H9 (cell line): Measurements from ENCODE around the gene ZDHHC12. TPM values are rescaled to one million over a fixed set of nuclear protein-coding genes. Genes with fewer than 3 reads are reported as not detected.

Experiments
- DNase-seq: peaks from one replicate; pipeline ENCODE4 v3.0.0-alpha.2; 2017
- H2AFZ ChIP-seq: one replicate; pipeline ENCODE4 v1.6.1; 2013; ENCODE audit warnings: mild to moderate bottlenecking, low read length, control low read depth, moderate library complexity
- H2AK5ac ChIP-seq: 2 replicates; pipeline ENCODE4 v1.6.1; 2013; ENCODE audit warnings: low read length, control low read depth, mixed read lengths; ENCODE audit not compliant: insufficient read length
- H2BK120ac ChIP-seq: one replicate; pipeline ENCODE4 v1.6.1; 2013; ENCODE audit warnings: low read depth, mild to moderate bottlenecking, low read length, control low read depth, inconsistent platforms; ENCODE audit not compliant: poor library complexity, severe bottlenecking
- H2BK12ac ChIP-seq: 2 replicates; pipeline ENCODE4 v1.6.1; 2013; ENCODE audit warnings: low read length, control low read depth, mixed read lengths, low read depth; ENCODE audit not compliant: insufficient read length
- H2BK15ac ChIP-seq: 2 replicates; pipeline ENCODE4 v1.6.1; 2013; ENCODE audit warnings: low read depth, low read length, control low read depth
- H2BK20ac ChIP-seq: one replicate; pipeline ENCODE4 v1.6.1; 2013; ENCODE audit warnings: low read depth, mild to moderate bottlenecking, low read length, control low read depth, inconsistent platforms; ENCODE audit not compliant: poor library complexity, severe bottlenecking
- H2BK5ac ChIP-seq: 2 replicates; pipeline ENCODE4 v1.6.1; 2013; ENCODE audit warnings: low read length, control low read depth, mixed read lengths; ENCODE audit not compliant: insufficient read length
- H3K14ac ChIP-seq: 2 replicates; pipeline ENCODE4 v1.6.1; 2013; ENCODE audit warnings: low read length, control low read depth; ENCODE audit not compliant: insufficient read depth
- H3K18ac ChIP-seq: 2 replicates; pipeline ENCODE4 v1.6.1; 2013; ENCODE audit warnings: low read depth, mild to moderate bottlenecking, mixed read lengths, low read length, control low read depth; ENCODE audit not compliant: insufficient read length
- H3K23ac ChIP-seq: 2 replicates; pipeline ENCODE4 v1.6.1; 2013; ENCODE audit warnings: low read length, control low read depth, mixed read lengths, low read depth; ENCODE audit not compliant: insufficient read length
- H3K23me2 ChIP-seq: 2 replicates; pipeline ENCODE4 v1.6.1; 2013; ENCODE audit warnings: low read depth, mild to moderate bottlenecking, mixed read lengths, low read length, control low read depth; ENCODE audit not compliant: insufficient read length, poor library complexity, severe bottlenecking
- H3K27ac ChIP-seq: 2 replicates; pipeline ENCODE4 v1.5.1; 2013; ENCODE audit warnings: low read length, control low read depth, mixed read lengths, low read depth; ENCODE audit not compliant: insufficient read length
- H3K27me3 ChIP-seq: 2 replicates; pipeline ENCODE4 v1.6.1; 2013; ENCODE audit warnings: low read length, control low read depth, inconsistent platforms; ENCODE audit not compliant: insufficient read depth
- H3K4ac ChIP-seq: 2 replicates; pipeline ENCODE4 v1.6.1; 2013; ENCODE audit warnings: low read depth, mild to moderate bottlenecking, control low read depth, inconsistent platforms, low read length, moderate library complexity
- H3K4me1 ChIP-seq: 2 replicates; pipeline ENCODE4 v1.6.1; 2013; ENCODE audit warnings: low read length, control low read depth, inconsistent platforms; ENCODE audit not compliant: insufficient read depth
- H3K4me2 ChIP-seq: 2 replicates; pipeline ENCODE4 v1.6.1; 2013; ENCODE audit warnings: low read length, control low read depth, mixed read lengths; ENCODE audit not compliant: insufficient read length, insufficient read depth
- H3K56ac ChIP-seq: 2 replicates; pipeline ENCODE4 v1.6.1; 2013; ENCODE audit warnings: low read depth, mild to moderate bottlenecking, mixed read lengths, low read length, control low read depth; ENCODE audit not compliant: insufficient read length
- H3K79me1 ChIP-seq: 2 replicates; pipeline ENCODE4 v1.6.1; 2013; ENCODE audit warnings: low read depth, mild to moderate bottlenecking, moderate library complexity, low read length, control low read depth, inconsistent platforms; ENCODE audit not compliant: insufficient read depth, poor library complexity, severe bottlenecking
- H3K79me2 ChIP-seq: 2 replicates; pipeline ENCODE4 v1.6.1; 2013; ENCODE audit warnings: low read length, control low read depth, inconsistent platforms; ENCODE audit not compliant: insufficient read depth
- H3K9ac ChIP-seq: 2 replicates; pipeline ENCODE4 v1.6.1; 2013; ENCODE audit warnings: low read length, control low read depth, mixed read lengths; ENCODE audit not compliant: insufficient read length; ENCODE audit errors: extremely low read depth
- H3K9me3 ChIP-seq: one replicate; pipeline ENCODE4 v1.6.1; 2013; ENCODE audit warnings: low read depth, low read length, inconsistent platforms; ENCODE audit not compliant: control insufficient read depth
- H3T11ph ChIP-seq: one replicate; pipeline ENCODE4 v1.6.1; 2013; ENCODE audit warnings: mild to moderate bottlenecking, low read length, control low read depth, inconsistent platforms
- H4K20me1 ChIP-seq: one replicate; pipeline ENCODE4 v1.6.1; 2013; ENCODE audit not compliant: control insufficient read depth, insufficient read length, insufficient read depth
- H4K5ac ChIP-seq: 2 replicates; pipeline ENCODE4 v1.6.1; 2013; ENCODE audit warnings: low read depth, mild to moderate bottlenecking, mixed read lengths, low read length, control low read depth; ENCODE audit not compliant: insufficient read length
- H4K8ac ChIP-seq: replicated peaks from 2 replicates; pipeline ENCODE4 v1.6.1; 2013; ENCODE audit warnings: low read length, control low read depth, mixed read lengths, low read depth; ENCODE audit not compliant: insufficient read length
- H4K91ac ChIP-seq: 2 replicates; pipeline ENCODE4 v1.6.1; 2013; ENCODE audit warnings: low read depth, mild to moderate bottlenecking, moderate library complexity, mixed read lengths, low read length, control low read depth; ENCODE audit not compliant: insufficient read length
- H3K27ac Mint-ChIP-seq, 3 experiments: 2 replicates in 2 of 3; 3 replicates in 1 of 3; pipeline ENCODE4 v1.8.0; 2020 to 2021; ENCODE audit warnings: mixed read lengths in 3 of 3, mild to moderate bottlenecking in 1 of 3, moderate library complexity in 1 of 3
- H3K27me3 Mint-ChIP-seq: 2 replicates; pipeline ENCODE4 v1.8.0; 2021; ENCODE audit warnings: low read depth, mild to moderate bottlenecking, moderate library complexity, mixed read lengths
- H3K36me3 Mint-ChIP-seq, 3 experiments: 2 replicates in 2 of 3; 3 replicates in 1 of 3; pipeline ENCODE4 v1.8.0; 2020 to 2021; ENCODE audit warnings: low read depth in 3 of 3, mixed read lengths in 3 of 3; ENCODE audit not compliant: insufficient read depth in 1 of 3
- H3K4me1 Mint-ChIP-seq, 2 experiments: 2 replicates each; pipeline ENCODE4 v1.8.0; 2020; ENCODE audit warnings: mixed read lengths in 2 of 2
- H3K4me3 Mint-ChIP-seq, 2 experiments: 2 replicates in 1 of 2; 3 replicates in 1 of 2; pipeline ENCODE4 v1.8.0; 2020 to 2021; ENCODE audit warnings: mild to moderate bottlenecking in 2 of 2, mixed read lengths in 2 of 2, moderate library complexity in 1 of 2
- H3K9me3 Mint-ChIP-seq, 2 experiments: 2 replicates in 1 of 2; 3 replicates in 1 of 2; pipeline ENCODE4 v1.8.0; 2020; ENCODE audit warnings: mild to moderate bottlenecking in 2 of 2, mixed read lengths in 2 of 2, moderate library complexity in 1 of 2
- WGBS: extraction: QIAGEN DNeasy Blood & Tissue Kit; methylation state at CpG from one replicate; pipeline ENCODE4 v1.1.7; 2013; ENCODE audit warnings: missing lambda C conversion rate, low lambda C conversion rate, mixed read lengths; ENCODE audit not compliant: insufficient read length; ENCODE audit errors: extremely low coverage; 5-methylcytosine and 5-hydroxymethylcytosine counted together
- total RNA-seq: library from RNA; stranded (reverse); gene quantifications from 2 replicates; pipeline ENCODE4 v1.2.1, GENCODE V29; 2021
- TF ChIP-seq, protein P1 (sequence below): fragments of 200-600 bp; sonication (generic); conservative IDR thresholded peaks from 3 replicates; pipeline ENCODE4 v1.8.0; 2021; ENCODE audit warnings: antibody characterized with exemption, mild to moderate bottlenecking

Gene ZDHHC12
- total RNA-seq, 1 experiment from 2014 or later = 42.8 TPM

DNA sequence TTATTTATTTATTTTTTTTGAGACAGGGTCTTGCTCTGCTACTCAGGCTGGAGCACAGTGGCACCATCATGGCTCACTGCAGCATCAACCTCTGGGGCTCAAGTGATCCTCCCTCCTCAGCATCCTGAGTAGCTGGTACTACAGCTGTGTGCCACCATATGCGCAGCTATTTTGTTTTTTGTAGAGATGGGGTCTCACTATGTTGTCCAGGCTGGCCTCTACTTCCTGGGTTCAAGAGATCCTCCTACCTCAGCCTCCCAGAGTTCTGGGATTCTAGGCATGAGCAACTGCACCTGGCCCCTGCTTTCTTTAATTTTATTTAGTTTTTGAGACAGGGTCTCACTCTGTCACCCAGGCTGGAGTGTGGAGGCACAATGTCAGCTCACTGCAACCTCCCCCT, 19.5 kb upstream of the ZDHHC12 start:
- no CpG with 5 or more reads among the region's 1 CpG for WGBS
- Histone ChIP-seq H2AFZ (no peak overlapping the region), H2BK120ac (no peak overlapping the region), H3K4me1 (no peaks in the 10 kb centered on the region), H4K91ac (no peak overlapping the region), H3K18ac (no peak overlapping the region), H2BK20ac (no peak overlapping the region), H2BK12ac (no peak overlapping the region), H4K20me1 (no peaks in the 10 kb centered on the region), H4K5ac (no peak overlapping the region), H3K56ac (no peak overlapping the region), H3K4me2 (no peak overlapping the region), H2AK5ac (no peak overlapping the region), H3K23ac (no peak overlapping the region), H2BK15ac (no peak overlapping the region), H2BK5ac (no peak overlapping the region), H3K79me2 (no peaks in the 10 kb centered on the region), H3K14ac (no peak overlapping the region), H3K27ac (no peak overlapping the region), H3K79me1 (no peaks in the 10 kb centered on the region), H4K8ac (no peak overlapping the region), H3T11ph (no peak overlapping the region), H3K27me3 (no peaks in the 10 kb centered on the region), H3K9me3 (no peaks in the 10 kb centered on the region), H3K23me2 (no peaks in the 10 kb centered on the region), H3K4ac (no peak overlapping the region), H3K9ac (no peak overlapping the region)
- Mint-ChIP-seq H3K27ac (no peak overlapping the region), H3K9me3 (no peaks in the 10 kb centered on the region), H3K4me3 (no peak overlapping the region), H3K4me1 (no peaks in the 10 kb centered on the region), H3K27me3 (no peaks in the 10 kb centered on the region; the same call in 1 of the 2 replicates), H3K36me3 (peaks cover 2 to 17% (median 13%) of the 10 kb centered on the region in 3 experiments; a peak in 6 of 7 replicates)
- TF ChIP-seq, protein P1, sequence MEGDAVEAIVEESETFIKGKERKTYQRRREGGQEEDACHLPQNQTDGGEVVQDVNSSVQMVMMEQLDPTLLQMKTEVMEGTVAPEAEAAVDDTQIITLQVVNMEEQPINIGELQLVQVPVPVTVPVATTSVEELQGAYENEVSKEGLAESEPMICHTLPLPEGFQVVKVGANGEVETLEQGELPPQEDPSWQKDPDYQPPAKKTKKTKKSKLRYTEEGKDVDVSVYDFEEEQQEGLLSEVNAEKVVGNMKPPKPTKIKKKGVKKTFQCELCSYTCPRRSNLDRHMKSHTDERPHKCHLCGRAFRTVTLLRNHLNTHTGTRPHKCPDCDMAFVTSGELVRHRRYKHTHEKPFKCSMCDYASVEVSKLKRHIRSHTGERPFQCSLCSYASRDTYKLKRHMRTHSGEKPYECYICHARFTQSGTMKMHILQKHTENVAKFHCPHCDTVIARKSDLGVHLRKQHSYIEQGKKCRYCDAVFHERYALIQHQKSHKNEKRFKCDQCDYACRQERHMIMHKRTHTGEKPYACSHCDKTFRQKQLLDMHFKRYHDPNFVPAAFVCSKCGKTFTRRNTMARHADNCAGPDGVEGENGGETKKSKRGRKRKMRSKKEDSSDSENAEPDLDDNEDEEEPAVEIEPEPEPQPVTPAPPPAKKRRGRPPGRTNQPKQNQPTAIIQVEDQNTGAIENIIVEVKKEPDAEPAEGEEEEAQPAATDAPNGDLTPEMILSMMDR = no peak
- DNase-seq = no peak
